WTC11 (cell line): ENCODE data around the gene POU6F1. TPM values are rescaled to one million over a fixed set of nuclear protein-coding genes. Genes with fewer than 3 reads are reported as not detected.

Experiments
- ATAC-seq: fragments of 200-7000 bp; cut with Tn5 transposase; 2 replicates; pipeline ENCODE4 v1.10.0; 2021; ENCODE audit warnings: mild to moderate bottlenecking, moderate library complexity
- CTCF ChIA-PET: fragments of 300-600 bp; sonication (Branson Sonifier 250); formaldehyde crosslinking; loops from one replicate; lab custom pipeline; 2021; ENCODE audit warnings: antibody characterized with exemption; lab: Charles Lee
- POLR2A ChIA-PET: fragments of 350-600 bp; sonication (Branson Sonifier 250); formaldehyde crosslinking; loops from one replicate; lab custom pipeline; 2021; ENCODE audit warnings: antibody characterized with exemption; lab: Charles Lee
- DNase-seq: peaks from one replicate; pipeline ENCODE4 v3.0.0; 2021; ENCODE audit warnings: low spot score
- H3K27ac Mint-ChIP-seq: 2 replicates; pipeline ENCODE4 v1.8.0; 2021; ENCODE audit warnings: mixed read lengths
- H3K27me3 Mint-ChIP-seq: 2 replicates; pipeline ENCODE4 v1.8.0; 2021; ENCODE audit warnings: low read depth, mild to moderate bottlenecking, moderate library complexity, mixed read lengths
- H3K36me3 Mint-ChIP-seq: 2 replicates; pipeline ENCODE4 v1.8.0; 2021; ENCODE audit warnings: mixed read lengths
- H3K4me1 Mint-ChIP-seq: 2 replicates; pipeline ENCODE4 v1.8.0; 2022; ENCODE audit warnings: mixed read lengths
- H3K4me3 Mint-ChIP-seq: 2 replicates; pipeline ENCODE4 v1.8.0; 2021; ENCODE audit warnings: mild to moderate bottlenecking, moderate library complexity, mixed read lengths
- H3K9me3 Mint-ChIP-seq: 2 replicates; pipeline ENCODE4 v1.8.0; 2021; ENCODE audit warnings: mixed read lengths
- AR ChIP-seq: fragments of 250-450 bp; sonication (Bioruptor Pico); IDR thresholded peaks from 2 replicates; pipeline ENCODE4 v1.9.0; 2021; ENCODE audit warnings: mild to moderate bottlenecking
- CBFB ChIP-seq: sonication (generic); formaldehyde crosslinking; IDR thresholded peaks from 2 replicates; pipeline ENCODE4 v1.8.1; 2022; ENCODE audit warnings: mild to moderate bottlenecking, low read depth, missing genetic modification reagents
- GTF2I ChIP-seq: fragments of 250-450 bp; sonication (Bioruptor Pico); conservative IDR thresholded peaks from 2 replicates; pipeline ENCODE4 v1.4.0; 2021; ENCODE audit warnings: mild to moderate bottlenecking
- IRF1 ChIP-seq: sonication (generic); formaldehyde crosslinking; IDR thresholded peaks from 2 replicates; pipeline ENCODE4 v1.8.0; 2023; ENCODE audit warnings: missing genetic modification reagents
- JAZF1 ChIP-seq: fragments of 250-450 bp; sonication (Bioruptor Pico); IDR thresholded peaks from 2 replicates; pipeline ENCODE4 v1.9.0; 2021; ENCODE audit warnings: moderate library complexity, mild to moderate bottlenecking, inconsistent platforms
- JUN ChIP-seq: sonication (generic); formaldehyde crosslinking; IDR thresholded peaks from 2 replicates; pipeline ENCODE4 v1.8.0; 2023; ENCODE audit warnings: mild to moderate bottlenecking, missing genetic modification reagents
- SMAD4 ChIP-seq: sonication (generic); formaldehyde crosslinking; IDR thresholded peaks from 2 replicates; pipeline ENCODE4 v1.8.0; 2022; ENCODE audit warnings: mild to moderate bottlenecking, missing genetic modification reagents
- TEAD1 ChIP-seq: sonication (generic); formaldehyde crosslinking; IDR thresholded peaks from 2 replicates; pipeline ENCODE4 v1.8.0; 2022; ENCODE audit warnings: mild to moderate bottlenecking, missing genetic modification reagents
- TEAD4 ChIP-seq: sonication (generic); formaldehyde crosslinking; IDR thresholded peaks from 2 replicates; pipeline ENCODE4 v1.8.0; 2022; ENCODE audit warnings: mild to moderate bottlenecking, missing genetic modification reagents
- ZNF121 ChIP-seq: sonication (generic); formaldehyde crosslinking; IDR thresholded peaks from 2 replicates; pipeline ENCODE4 v1.8.0; 2023; ENCODE audit warnings: missing genetic modification reagents
- ZNF425 ChIP-seq: fragments of 250-450 bp; sonication (Bioruptor Pico); conservative IDR thresholded peaks from 2 replicates; pipeline ENCODE4 v1.9.0; 2021; ENCODE audit warnings: mild to moderate bottlenecking
- ZNF532 ChIP-seq: fragments of 250-450 bp; sonication (Bioruptor Pico); IDR thresholded peaks from 2 replicates; pipeline ENCODE4 v1.9.0; 2021; ENCODE audit warnings: mild to moderate bottlenecking, borderline replicate concordance
- total RNA-seq: library from RNA; stranded (reverse); gene quantifications from 3 replicates; pipeline ENCODE4 v1.2.3, GENCODE V29; 2021

The POU6F1 gene
- total RNA-seq, 1 experiment from 2014 or later, result 10.2 TPM

GRCh38 chr12:51189790-51190355 lies 28.0 kb downstream of the POU6F1 start:
- Mint-ChIP-seq H3K9me3 (no peaks in the 10 kb centered on the region), H3K27ac (no peak overlapping the region), H3K4me1 (0 out of 2 replicates have a peak, but pooled peaks cover 2% of the 10 kb centered on the region), H3K36me3 (no peaks in the 10 kb centered on the region), H3K27me3 (no peaks in the 10 kb centered on the region), H3K4me3 (no peak overlapping the region)
- DNase-seq (no peak), ATAC-seq (no peak)
- POLR2A ChIA-PET, result no interaction called here
- TF ChIP-seq CBFB (CRISPR knock-in tag) (no peak), ZNF425 (CRISPR knock-in tag) (no peak), GTF2I (CRISPR knock-in tag) (no peak), ZNF532 (CRISPR knock-in tag) (no peak)
- CTCF ChIA-PET, result no interaction called here

GRCh38 chr12:51188359-51189051 lies 29.4 kb downstream of the POU6F1 start:
- H3K4me1 Mint-ChIP-seq, result 0 out of 2 replicates have a peak, but pooled peaks cover 2% of the 10 kb centered on the region
- POLR2A ChIA-PET, result no interaction called here
- CTCF ChIA-PET, result no interaction called here

More at GRCh38 chr12:51188359-51189051, 29.4 kb downstream of the POU6F1 start:
- H3K27me3 Mint-ChIP-seq, result no peaks in the 10 kb centered on the region
- H3K4me3 Mint-ChIP-seq, result no peak overlapping the region
- TF ChIP-seq TEAD4 (CRISPR knock-in tag) (no peak), JAZF1 (CRISPR knock-in tag) (no peak), SMAD4 (CRISPR knock-in tag) (no peak), TEAD1 (CRISPR knock-in tag) (no peak), JUN (CRISPR knock-in tag) (no peak), ZNF121 (CRISPR knock-in tag) (no peak), AR (CRISPR knock-in tag) (no peak), IRF1 (CRISPR knock-in tag) (no peak)
- H3K27ac Mint-ChIP-seq, result no peak overlapping the region
- H3K36me3 Mint-ChIP-seq, result no peaks in the 10 kb centered on the region
- DNase-seq (no peak), ATAC-seq (no peak)
- no peaks in the 10 kb centered on the region for H3K9me3 Mint-ChIP-seq
